ENCODE data around the gene COL4A3. TPM values are rescaled to one million over a fixed set of nuclear protein-coding genes. Genes with fewer than 3 reads are reported as not detected.
A peak's percentile ranks its signal among the peaks of the same experiment; 100 is the strongest.

The COL4A3 gene
- total RNA-seq, 6 experiments from 2014 or later: not detected

- H3K9me3 Mint-ChIP-seq: no peaks in the 10 kb centered on the region
- TF ChIP-seq, protein P1, sequence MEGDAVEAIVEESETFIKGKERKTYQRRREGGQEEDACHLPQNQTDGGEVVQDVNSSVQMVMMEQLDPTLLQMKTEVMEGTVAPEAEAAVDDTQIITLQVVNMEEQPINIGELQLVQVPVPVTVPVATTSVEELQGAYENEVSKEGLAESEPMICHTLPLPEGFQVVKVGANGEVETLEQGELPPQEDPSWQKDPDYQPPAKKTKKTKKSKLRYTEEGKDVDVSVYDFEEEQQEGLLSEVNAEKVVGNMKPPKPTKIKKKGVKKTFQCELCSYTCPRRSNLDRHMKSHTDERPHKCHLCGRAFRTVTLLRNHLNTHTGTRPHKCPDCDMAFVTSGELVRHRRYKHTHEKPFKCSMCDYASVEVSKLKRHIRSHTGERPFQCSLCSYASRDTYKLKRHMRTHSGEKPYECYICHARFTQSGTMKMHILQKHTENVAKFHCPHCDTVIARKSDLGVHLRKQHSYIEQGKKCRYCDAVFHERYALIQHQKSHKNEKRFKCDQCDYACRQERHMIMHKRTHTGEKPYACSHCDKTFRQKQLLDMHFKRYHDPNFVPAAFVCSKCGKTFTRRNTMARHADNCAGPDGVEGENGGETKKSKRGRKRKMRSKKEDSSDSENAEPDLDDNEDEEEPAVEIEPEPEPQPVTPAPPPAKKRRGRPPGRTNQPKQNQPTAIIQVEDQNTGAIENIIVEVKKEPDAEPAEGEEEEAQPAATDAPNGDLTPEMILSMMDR (IDR thresholded peaks at IDR 0.05): no peak
- no peak for DNase-seq
- H3K36me3 Mint-ChIP-seq (ENCODE audit: low read depth): no peaks in the 10 kb centered on the region
- no peak overlapping the region for H3K27ac Mint-ChIP-seq
- H3K27me3 Mint-ChIP-seq (ENCODE audit: insufficient read depth): peaks cover 6% of the 10 kb centered on the region; the same call in 1 of the 2 replicates
- H3K4me3 Mint-ChIP-seq: no peak overlapping the region
- H3K4me1 Mint-ChIP-seq (ENCODE audit: low read depth): peaks cover 34% of the 10 kb centered on the region
Measured at GRCh38 chr2:227150222-227150936, 14.0 kb upstream of the COL4A3 start.

GRCh38 chr2:227152093-227152766 is 12.2 kb upstream of the COL4A3 start:
- no peak overlapping the region for H3K27ac Mint-ChIP-seq
- TF ChIP-seq, protein P1 (IDR thresholded peaks at IDR 0.05): no peak
- DNase-seq: no peak
- no peaks in the 10 kb centered on the region for H3K9me3 Mint-ChIP-seq
- no peaks in the 10 kb centered on the region for H3K36me3 Mint-ChIP-seq (ENCODE audit: low read depth)
- H3K4me1 Mint-ChIP-seq (ENCODE audit: low read depth): peaks cover 26% of the 10 kb centered on the region
- H3K27me3 Mint-ChIP-seq (ENCODE audit: insufficient read depth): peaks cover 6% of the 10 kb centered on the region; the same call in 1 of the 2 replicates
- no peak overlapping the region for H3K4me3 Mint-ChIP-seq

- H3K9me3 Mint-ChIP-seq: no peaks in the 10 kb centered on the region
- no peaks in the 10 kb centered on the region for H3K36me3 Mint-ChIP-seq (ENCODE audit: low read depth)
- TF ChIP-seq, protein P1 (IDR thresholded peaks at IDR 0.05): no peak
- DNase-seq: no peak
- peaks cover 6% of the 10 kb centered on the region; the same call in 1 of the 2 replicates for H3K27me3 Mint-ChIP-seq (ENCODE audit: insufficient read depth)
- H3K4me3 Mint-ChIP-seq: no peak overlapping the region
- H3K4me1 Mint-ChIP-seq (ENCODE audit: low read depth): peaks cover 24% of the 10 kb centered on the region
- no peak overlapping the region for H3K27ac Mint-ChIP-seq
Measured at GRCh38 chr2:227153307-227153706, 11.1 kb upstream of the COL4A3 start.

DNA sequence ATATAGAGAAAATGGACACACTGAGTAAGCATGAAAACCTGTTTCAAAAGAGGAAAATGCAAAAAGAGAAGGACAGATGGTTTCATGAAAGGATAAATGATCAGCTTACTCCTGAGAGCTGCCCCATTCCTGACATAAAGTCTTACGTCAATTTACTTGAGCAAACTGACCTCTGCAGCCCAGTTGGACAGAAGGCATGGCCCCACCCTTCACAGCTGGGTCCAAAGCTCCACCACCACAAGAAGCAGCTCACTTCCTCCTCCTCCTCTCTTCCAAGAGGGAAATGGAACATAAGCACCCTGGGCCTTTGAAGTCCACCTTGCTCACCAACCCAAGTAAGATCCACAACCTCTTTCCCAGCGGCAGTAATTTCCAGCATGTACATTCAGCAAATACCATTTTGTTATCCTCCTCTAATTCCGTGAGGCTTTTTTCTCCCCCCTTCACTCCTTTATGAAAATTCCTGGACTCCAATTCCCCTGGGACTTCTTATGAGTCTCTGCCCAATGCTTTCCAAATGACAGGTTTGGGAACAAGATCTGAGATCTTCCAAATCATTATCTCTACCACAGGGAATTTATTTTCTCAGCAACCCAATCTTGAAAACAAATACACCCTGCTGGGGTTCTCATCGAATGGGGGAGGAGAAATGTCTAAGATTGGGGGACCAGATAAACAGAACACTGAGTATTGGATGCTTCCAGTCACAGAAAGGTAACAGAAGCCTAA is 10.5 kb upstream of the COL4A3 start:
- DNase-seq: no peak
- Mint-ChIP-seq H3K36me3 (ENCODE audit: low read depth) (no peaks in the 10 kb centered on the region), H3K27me3 (ENCODE audit: insufficient read depth) (peaks cover 6% of the 10 kb centered on the region; the same call in 1 of the 2 replicates), H3K9me3 (no peaks in the 10 kb centered on the region), H3K4me1 (ENCODE audit: low read depth) (peaks cover 24% of the 10 kb centered on the region), H3K27ac (no peak overlapping the region), H3K4me3 (no peak overlapping the region)
- TF ChIP-seq, protein P1 (IDR thresholded peaks at IDR 0.05): no peak

- TF ChIP-seq, protein P1 (IDR thresholded peaks at IDR 0.05): peak; percentile 20; the same call in 1 of the 2 replicates
- peak; percentile 3 for DNase-seq
- H3K27me3 Mint-ChIP-seq (ENCODE audit: insufficient read depth): peaks cover 11% of the 10 kb centered on the region; the same call in 1 of the 2 replicates
Measured at GRCh38 chr2:227154986-227155774, 9.2 kb upstream of the COL4A3 start.

More at GRCh38 chr2:227154986-227155774, 9.2 kb upstream of the COL4A3 start:
- no peak overlapping the region for H3K27ac Mint-ChIP-seq
- no peaks in the 10 kb centered on the region for H3K9me3 Mint-ChIP-seq
- H3K36me3 Mint-ChIP-seq (ENCODE audit: low read depth): no peaks in the 10 kb centered on the region
- peak overlapping the region; percentile 2; the same call in 1 of the 2 replicates for H3K4me3 Mint-ChIP-seq
- peaks cover 24% of the 10 kb centered on the region for H3K4me1 Mint-ChIP-seq (ENCODE audit: low read depth)

Measured in HFFc6 (cell line).